HEK293T (cell line): ENCODE measurements around the gene DEFB131A.
"Not testable (repeated sequence)": the region's sequence is repeated elsewhere in the genome, so short reads cannot be mapped to it uniquely, and the experiment has no call there.

Source experiments
- FOXK2 ChIP-seq: fragments of 450-650 bp; IDR thresholded peaks from 2 replicates; pipeline ENCODE4 v1.6.1; 2016; ENCODE audit warnings: mild to moderate bottlenecking
- HDGF ChIP-seq: fragments of 450-650 bp; IDR thresholded peaks from 2 replicates; pipeline ENCODE4 v1.6.1; 2017; ENCODE audit warnings: antibody characterized with exemption, borderline replicate concordance
- L3MBTL2 ChIP-seq: fragments of 450-650 bp; conservative IDR thresholded peaks from 2 replicates; pipeline ENCODE4 v1.6.1; 2016; ENCODE audit warnings: mild to moderate bottlenecking
- LEF1 ChIP-seq: fragments of 450-650 bp; IDR thresholded peaks from 2 replicates; pipeline ENCODE4 v1.6.1; 2017; ENCODE audit warnings: mild to moderate bottlenecking, borderline replicate concordance
- NFRKB ChIP-seq: fragments of 450-650 bp; IDR thresholded peaks from 2 replicates; pipeline ENCODE4 v1.6.1; 2016; ENCODE audit warnings: mild to moderate bottlenecking, moderate library complexity
- SP1 ChIP-seq: fragments of 450-650 bp; IDR thresholded peaks from 2 replicates; pipeline ENCODE4 v1.6.1; 2017
- SUZ12 ChIP-seq: fragments of 450-650 bp; IDR thresholded peaks from 2 replicates; pipeline ENCODE4 v1.6.1; 2016; ENCODE audit warnings: mild to moderate bottlenecking

- TF ChIP-seq SP1, NFRKB, SUZ12, L3MBTL2, HDGF, LEF1, FOXK2: not testable (repeated sequence)
These were observed 18.3 kb upstream of the DEFB131A start for GRCh38 chr4:9425916-9426315.
